HG03439 (cell line): ENCODE results near the gene GSX1.
A peak's percentile ranks its signal among the peaks of the same experiment; 100 is the strongest.
"Not testable (repeated sequence)": the region's sequence is repeated elsewhere in the genome, so short reads cannot be mapped to it uniquely, and the experiment has no call there.

Experiments used
- ATAC-seq: cut with Tn5 transposase; IDR thresholded peaks from one replicate; pipeline ENCODE4 v1.9.1; 2021; ENCODE audit warnings: mild to moderate bottlenecking, moderate library complexity; ENCODE audit not compliant: unreplicated experiment

The GSX1 gene

DNA sequence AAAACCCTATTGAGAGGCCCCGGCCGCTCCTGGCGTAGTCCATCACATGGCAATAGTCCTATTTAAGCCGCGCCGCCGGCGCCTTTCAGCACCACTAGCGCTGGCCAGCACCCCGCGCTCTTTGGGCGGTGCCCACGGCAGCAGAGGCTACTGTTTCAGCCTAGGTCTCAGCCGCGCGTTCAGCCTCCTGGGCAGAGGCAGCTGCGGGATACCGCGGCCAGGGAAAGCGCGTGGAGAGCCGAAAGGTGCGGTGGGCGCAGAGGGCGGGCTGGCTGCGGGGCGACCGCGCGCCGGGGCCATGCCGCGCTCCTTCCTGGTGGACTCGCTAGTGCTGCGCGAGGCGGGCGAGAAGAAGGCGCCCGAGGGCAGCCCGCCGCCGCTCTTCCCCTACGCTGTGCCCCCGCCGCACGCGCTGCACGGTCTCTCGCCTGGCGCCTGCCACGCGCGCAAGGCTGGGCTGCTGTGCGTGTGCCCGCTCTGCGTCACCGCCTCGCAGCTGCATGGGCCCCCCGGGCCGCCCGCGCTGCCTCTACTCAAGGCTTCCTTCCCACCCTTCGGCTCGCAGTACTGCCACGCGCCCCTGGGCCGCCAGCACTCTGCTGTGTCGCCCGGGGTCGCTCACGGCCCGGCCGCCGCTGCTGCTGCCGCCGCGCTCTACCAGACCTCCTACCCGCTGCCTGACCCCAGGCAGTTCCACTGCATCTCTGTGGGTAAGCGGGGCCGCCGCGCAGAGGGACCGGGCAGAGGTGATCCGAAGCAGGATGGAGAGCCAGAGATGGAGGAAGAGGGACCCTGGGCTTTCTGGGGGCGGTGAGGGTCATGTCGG lies at the start of gene GSX1:
GSX1 (plus strand) TSS at position 91 of the 826 bp plus-strand sequence; CDS start at position 299, 208 bp downstream.
- ATAC-seq: no peak

DNA sequence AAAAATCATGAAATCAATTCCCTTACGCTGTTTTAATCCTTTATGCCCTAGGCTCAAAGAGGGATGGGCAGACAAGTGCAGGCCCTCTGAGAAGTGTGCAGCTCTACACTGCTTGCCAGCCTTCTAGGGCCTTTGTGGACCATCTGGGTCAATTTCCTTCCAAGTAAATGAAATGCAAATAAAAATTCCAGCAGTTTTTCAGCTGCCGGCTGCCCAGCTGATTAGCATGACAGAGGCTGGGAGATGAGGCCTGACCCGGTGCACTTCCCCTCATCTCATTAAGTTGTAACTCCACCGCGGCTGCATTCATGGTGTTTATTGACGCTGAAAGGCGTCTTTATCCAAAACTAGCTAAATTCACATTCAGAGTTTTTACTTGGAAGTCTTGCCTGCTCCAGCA lies 47.5 kb upstream of the GSX1 start:
- no peak for ATAC-seq

DNA sequence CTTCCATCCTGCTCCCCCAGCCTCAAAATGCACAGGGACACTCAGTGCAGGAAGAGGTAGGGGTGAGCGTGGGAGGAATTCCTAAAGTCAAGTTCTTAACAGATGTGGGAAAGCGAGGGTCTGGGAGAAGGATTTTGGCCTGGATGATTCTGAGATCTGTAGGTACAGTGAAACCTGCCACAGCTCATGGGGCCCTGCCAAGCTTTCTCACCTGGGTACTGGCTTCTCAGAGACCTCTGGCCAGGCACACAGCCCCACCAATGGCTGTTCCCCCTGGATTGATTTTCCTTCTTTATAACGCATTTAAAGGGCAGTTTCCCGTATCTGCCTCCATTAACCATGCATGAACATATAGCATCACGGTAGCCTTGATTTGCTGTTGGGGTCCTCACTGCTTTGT lies 47.0 kb upstream of the GSX1 start:
- no peak for ATAC-seq

DNA sequence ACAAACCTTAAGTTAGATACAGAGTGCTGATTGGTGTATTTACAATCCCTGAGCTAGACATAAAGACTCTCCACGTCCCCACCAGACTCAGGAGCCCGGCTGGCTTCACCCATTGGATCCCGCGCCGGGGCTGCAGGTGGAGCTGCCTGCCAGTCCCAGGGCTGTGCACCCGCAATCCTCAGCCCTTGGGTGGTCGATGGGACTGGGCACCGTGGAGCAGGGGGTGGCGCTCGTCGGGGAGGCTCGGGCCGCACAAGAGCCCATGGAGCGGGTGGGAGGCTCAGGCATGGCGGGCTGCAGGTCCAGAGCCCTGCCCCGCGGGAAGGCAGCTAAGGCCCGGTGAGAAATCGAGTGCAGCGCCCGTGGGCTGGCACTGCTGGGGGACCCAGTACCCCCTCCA lies 44.1 kb upstream of the GSX1 start:
- not testable (repeated sequence) for ATAC-seq

DNA sequence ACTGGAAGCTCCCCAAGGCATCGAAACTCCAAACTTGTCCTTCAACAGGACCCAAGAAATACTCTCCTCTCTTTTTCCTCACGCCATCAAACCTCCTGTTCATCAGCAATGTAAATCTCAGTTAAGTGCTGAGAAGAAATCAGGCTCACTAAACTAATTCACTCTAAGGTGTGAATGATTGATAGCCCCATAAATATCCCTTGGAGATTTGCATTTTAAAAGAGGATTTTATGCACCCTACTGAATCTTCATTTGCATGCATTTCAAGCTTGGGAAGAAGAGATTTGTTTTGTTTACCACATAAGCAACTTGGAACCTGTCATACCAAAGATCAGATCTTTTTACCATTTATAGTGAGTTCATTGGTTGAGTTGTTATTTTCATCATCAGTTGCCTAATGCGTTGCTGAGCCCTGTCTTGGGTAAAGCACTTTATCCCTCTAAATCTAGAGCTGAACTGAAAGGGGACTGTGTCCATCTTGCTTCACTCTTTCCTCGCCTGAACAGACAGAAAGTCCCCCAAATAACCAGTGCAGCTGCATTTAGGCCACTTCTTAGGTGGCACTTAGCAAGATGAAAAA lies 40.2 kb upstream of the GSX1 start:
- no peak for ATAC-seq

DNA sequence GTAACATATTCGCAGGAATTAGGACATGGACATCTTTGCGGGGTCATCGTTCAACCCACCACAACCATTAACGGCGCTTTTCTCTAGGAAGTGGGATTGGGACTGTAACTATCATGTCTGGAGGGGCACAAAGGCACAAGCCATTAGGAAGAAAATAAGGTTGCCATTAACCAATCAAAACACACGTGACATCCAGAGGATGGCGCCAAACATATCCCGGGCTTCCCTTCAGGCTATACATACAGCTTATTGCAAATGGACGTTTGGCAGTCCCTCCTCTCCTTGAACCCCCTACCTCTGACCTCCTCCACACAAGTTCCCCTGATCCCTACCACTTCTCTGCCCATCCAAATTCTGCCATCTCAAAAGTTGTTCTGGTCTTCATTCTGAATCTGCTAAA lies 26.6 kb upstream of the GSX1 start:
- ATAC-seq: no peak

DNA sequence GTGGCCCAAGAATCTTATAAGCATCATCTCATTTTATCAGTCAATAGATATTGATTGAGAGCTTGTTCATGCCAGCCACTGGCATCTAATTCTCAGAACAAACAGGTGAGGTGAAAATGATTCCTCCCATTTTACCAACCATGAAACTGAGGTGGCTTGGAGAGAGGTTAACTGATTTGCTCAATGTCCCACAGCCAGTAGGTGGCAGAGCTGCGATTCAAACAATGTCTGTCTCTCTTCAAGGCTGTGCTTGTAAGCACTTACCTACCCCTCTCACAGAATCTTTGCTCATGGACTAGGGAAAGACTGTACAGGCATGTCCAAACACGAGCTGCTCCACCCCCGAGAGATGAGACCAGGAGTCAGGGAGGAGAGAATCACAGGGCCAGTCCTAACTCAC lies 21.5 kb upstream of the GSX1 start:
- ATAC-seq: no peak

DNA sequence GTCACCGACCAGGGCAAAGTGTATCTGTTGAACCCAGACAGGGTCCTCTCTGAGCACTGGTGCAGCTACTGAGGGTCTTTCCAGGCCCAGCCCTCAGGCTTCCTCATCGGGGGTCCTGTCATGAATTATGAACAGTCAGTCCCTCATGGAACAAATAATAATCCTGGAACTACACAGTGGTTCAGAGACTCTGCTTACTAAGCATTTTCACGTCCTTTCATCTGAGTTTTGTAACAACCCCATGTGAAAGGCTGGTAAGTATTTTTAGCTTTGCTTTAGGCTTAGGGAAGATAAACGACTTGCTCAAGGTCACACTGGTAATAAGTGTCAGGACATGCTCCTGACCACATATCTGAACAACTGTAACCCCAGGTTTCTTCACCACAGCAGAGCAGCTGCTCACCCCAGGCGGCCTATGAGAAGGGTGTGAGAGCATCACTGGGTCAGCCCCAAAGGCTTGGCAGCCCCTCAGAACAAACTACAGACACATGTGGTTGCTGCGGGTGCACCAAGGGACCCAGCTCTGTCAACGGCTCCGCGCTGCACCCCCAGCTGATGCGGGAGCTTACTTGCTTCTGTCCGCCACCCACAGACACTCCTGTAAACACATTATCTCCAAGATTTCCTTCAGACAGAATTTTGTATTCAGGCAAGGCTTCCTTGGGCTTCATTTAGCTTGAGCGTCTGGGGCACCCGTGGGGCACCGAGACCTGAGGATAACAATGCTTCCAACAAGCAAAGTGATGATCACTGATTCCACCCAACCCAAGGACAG lies 19.4 kb upstream of the GSX1 start:
- no peak for ATAC-seq

DNA sequence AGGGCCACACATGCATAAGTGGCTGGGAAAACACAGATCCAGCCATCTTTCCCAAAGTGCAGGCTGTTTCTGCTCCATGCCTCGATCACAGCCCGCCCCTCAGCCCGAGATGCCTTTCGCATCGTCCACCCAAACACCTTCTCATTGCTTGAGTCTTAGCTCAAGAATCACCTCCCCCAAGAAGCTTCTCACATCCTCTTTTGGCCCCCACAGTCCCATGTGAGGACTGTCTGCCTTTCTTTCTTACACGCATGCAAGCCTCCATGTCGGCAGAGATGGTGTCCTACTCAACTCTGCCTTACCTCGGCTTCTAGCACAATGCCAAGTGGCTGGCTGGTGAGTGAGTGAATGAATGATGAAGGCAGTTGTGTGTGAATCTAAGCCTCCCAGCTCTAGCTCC lies 18.1 kb upstream of the GSX1 start:
- peak; percentile 51 for ATAC-seq

DNA sequence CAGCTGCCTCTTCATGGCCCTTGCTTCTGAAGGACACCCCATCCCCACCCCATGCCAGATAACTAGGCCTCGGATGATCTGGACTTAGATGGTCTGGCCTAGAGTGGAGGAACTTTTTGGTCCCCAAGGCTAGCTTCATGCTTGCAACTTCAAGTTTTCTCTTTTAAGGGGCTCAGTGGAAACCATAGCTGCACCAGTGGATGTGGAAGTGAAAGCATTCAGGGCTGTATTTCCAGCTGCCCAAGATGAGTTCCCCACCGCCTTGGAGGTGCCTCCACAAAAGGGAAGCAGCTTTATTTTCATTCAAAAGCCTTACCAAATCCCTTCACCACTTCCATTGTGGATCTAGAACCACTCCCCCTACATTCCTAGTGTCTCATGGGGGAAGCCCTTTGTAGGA lies 17.6 kb upstream of the GSX1 start:
- no peak for ATAC-seq

DNA sequence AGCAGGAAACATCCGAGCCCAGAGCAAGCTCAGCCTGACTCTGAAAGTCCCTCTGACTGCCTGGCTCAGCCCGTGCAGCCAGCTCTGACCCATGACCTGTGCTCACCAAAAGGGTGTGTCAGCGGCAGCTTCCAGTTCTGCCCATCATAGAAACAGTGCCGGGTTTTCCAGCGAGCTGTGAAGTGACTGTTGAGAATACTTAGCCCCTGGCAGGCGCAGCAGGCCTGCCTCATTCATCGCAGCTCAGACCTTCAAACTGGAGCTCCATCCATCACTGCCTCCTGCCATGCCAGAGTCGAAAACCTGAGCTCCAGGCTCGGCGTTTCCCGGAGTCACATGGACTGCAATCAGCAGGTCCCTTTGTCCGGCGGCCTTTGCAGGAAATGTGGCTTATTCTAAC lies 16.3 kb upstream of the GSX1 start:
- ATAC-seq: no peak

DNA sequence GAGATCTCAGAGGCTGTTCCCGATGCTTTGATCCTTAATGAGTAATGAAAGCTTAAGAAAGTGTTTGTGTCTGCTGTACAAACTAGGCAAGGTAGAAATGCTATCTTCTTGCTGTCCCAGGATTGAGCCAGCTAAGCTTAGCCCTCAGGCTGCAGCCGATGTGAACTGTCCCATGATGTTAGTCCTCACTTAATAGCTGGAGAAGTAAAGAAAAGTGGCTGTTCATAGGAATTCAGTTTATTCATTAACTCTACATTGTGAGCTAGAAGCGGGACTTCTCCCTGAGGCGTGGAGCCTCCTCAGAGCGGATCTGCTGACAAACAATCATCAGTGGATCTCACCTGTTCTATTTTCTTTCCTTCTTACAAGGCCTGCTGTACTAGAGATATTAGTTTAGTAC lies 10.1 kb upstream of the GSX1 start:
- ATAC-seq: no peak

DNA sequence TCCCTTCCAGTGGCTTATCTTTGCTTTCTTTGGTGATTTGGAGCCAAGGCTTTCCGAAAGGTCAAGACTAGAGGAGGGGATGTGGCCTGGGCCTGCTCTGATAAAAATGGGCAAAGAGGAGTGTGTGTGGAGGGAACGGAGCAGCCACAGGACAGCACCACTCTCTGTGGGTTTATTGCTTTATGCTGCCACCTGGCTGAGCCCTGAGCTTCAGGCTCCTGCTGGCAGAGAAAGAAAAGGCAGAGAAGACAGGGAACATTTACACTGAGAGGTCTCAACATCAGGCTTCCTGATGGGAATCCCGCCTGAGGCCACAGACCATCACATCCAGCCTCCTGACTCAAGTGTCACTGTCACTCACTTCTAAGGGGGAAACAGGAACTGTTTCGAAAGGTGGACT lies 9.2 kb upstream of the GSX1 start:
- ATAC-seq: no peak

DNA sequence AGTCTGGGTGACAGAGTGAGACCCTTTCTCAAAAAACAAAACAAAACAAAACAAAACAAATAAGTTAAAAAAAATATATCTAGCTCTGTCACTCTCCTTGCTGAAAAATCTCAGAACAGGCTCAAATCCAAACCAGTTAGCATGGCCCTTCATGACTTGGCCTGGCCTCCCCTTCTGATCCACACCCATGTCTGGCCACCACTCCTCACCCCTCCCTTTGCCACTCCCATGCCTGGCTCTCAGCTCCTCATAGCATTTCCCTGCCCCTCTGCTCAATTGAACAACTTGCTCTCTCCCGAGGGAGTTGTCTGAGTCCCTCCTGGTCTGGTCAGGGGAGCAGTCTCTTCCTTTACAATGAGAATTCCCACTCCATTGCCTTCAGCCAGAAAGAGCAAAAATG lies 4.0 kb upstream of the GSX1 start:
- no peak for ATAC-seq

DNA sequence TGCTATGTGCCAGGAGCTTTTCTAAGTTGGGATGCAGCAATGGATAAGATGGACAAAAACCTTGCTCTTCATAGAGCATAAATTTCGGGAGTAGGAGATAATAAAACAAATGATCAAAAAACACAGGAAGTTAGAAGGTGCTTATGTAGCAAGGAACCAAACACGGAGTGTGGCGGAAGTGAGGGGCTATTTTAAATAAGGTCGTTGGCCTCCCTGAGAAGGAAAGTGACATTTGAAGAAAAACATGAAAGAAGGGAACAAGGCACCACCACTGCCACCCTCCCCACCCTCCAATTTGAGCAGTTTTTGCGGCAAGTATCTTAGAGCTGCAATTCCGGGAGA lies 3.2 kb upstream of the GSX1 start:
- ATAC-seq: no peak

DNA sequence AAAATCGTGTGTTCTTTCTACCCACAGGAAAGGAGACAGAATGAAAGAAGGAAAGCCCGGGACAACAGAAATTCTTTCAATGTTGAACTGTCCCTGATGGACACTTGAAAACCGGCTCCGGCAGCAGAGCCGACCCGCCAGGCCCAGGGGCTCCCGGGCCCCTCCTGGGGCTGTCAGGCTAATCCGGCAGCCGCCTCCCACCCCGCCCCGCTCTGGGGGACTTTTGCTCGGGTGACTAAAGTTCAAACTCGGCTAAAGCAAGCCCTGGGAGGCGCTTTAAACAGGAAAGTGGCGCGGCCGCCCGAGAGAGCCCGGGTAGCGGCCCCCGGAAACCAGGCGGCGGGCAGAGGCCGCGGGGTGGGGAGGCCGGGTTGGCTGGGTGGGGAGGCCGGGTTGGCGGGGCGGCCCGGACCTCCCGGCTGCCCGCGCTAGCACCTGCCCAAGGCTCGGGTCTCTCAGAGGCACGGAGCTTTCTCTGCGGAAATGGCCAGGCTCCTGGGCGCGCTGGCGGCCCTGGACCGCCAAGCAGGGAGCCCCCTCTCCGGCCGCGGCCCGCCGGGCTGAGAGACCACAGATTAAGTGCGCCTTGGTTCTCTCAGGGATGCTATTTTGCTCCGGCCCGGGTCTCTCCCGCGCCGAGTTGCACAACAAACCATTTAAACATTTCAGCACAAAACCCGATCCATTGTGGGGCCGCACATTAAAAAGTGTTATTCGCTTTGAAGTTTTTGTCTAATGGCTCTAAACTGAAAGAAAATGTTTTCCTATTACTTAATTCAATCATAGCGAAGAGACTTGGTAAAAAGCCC lies 2.6 kb upstream of the GSX1 start:
- no peak for ATAC-seq

DNA sequence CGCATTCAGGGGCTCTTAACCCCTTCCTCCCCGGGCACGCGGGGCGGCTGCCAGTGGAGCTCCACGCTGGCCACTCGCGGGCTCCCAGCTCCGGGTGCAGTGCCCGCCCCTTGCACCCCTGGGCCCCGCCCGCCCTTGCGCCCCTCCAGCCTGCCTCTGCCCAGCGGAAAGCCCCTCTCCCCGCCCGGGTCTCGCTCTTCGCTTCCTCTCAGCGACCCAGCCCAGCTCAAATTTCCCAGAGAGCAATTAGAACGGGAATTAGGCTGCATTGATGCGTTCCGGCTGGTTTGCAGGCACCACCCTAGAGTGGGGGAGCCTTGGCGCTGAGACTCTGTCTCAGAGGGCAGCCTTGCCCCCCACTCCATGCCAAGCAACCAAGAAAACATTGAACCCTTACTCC lies 1.8 kb upstream of the GSX1 start:
- no peak for ATAC-seq

DNA sequence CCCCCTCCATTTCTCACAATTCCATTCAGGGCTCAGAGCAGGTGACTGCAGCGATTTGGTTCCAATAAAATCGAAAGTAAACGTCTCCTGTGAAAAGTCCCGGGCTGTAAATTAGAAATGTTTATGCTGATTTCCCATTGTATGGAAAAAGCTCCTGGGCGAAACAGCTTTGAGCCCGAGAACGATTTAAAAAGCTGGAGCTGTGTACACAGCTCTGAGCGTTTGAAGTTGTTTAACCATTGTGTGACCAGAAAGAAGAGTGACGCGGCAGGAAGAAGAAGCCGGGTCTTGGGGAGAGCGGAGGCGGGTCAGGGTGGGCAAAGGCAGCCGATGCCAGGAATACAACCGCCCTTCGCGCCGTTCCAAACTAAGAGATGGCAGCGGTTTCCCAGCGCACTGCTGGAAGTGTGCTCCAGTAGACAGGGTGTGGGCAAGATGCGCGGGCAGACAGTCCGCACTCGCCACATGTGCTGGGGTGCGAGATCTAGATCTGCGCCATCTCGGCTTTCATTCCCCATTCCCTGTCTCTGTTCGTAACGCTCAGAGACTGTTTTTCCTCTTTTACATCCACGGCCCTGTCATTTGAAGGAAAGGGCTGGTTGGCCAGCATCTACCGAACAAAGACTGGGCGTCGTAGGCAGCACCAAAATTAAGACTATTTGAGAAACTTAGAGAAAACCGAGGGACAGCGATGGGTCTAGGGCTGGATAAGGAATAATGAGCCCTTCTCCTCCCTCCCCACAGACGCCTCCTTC lies 960 bp upstream of the GSX1 start:
- no peak for ATAC-seq

DNA sequence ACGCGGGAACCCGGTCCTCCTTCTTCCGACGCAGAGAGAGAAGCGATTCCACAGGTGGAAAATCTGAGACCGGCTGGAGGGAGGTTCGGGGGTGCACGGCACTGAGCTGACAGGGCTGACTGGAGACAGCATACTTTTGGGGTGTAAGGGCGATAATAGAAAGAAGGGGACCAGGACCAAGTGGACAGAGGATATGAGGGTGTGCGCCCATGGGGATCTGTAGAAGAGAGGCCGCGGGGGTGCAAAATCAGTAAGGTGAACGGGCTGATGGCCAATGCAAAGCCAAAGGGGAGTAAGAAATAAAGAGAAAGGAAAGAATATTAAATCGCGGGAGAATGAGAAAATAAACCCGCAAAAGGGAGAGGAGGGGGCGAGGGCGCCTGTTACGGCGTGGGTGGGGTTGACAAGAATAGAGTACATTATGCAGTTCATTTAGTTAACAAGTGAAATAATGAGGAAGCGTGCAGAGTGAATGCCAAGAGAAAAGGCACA lies 336 bp upstream of the GSX1 start:
- no peak for ATAC-seq
